Measurements from ENCODE around the gene TRMT11.

DNA sequence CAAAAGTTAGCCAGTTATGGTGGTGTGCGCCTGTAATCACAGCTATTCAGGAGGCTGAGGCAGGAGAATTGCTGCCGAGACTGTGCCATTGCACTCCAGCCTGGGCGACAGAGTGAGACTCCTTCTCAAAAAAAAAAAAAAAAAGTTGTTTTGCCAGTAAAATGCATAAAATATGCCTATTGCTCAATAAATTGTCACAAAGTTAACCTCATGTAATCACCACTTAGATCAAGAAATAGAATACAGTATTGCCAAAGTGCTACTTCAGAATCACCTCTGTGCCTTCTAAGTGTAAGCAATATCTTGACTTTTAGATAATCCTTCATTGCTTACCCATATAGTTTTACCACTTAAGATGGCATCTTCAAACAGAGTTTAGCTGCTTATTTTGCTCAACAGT is 80.7 kb downstream of the TRMT11 start:
- TF ChIP-seq, protein P1, sequence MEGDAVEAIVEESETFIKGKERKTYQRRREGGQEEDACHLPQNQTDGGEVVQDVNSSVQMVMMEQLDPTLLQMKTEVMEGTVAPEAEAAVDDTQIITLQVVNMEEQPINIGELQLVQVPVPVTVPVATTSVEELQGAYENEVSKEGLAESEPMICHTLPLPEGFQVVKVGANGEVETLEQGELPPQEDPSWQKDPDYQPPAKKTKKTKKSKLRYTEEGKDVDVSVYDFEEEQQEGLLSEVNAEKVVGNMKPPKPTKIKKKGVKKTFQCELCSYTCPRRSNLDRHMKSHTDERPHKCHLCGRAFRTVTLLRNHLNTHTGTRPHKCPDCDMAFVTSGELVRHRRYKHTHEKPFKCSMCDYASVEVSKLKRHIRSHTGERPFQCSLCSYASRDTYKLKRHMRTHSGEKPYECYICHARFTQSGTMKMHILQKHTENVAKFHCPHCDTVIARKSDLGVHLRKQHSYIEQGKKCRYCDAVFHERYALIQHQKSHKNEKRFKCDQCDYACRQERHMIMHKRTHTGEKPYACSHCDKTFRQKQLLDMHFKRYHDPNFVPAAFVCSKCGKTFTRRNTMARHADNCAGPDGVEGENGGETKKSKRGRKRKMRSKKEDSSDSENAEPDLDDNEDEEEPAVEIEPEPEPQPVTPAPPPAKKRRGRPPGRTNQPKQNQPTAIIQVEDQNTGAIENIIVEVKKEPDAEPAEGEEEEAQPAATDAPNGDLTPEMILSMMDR (IDR thresholded peaks at IDR 0.05; ENCODE audit: insufficient read depth, low read length, poor library complexity, severe bottlenecking), result no peak
- no peak for TF ChIP-seq EZH2phosphoT487 (conservative IDR thresholded peaks at IDR 0.05; ENCODE audit: low read length)

Measured in SU-DHL-6 (cell line).